SK-N-SH (cell line): Measurements from ENCODE around the gene HNRNPA1. TPM values are rescaled to one million over a fixed set of nuclear protein-coding genes. Genes with fewer than 3 reads are reported as not detected.

Experiments used
- CTCF ChIA-PET: fragments of 300-600, 350-600 bp; formaldehyde crosslinking; extraction: SDS; loops from one replicate; lab custom pipeline; 2021; lab: Yijun Ruan, JAX
- POLR2A ChIA-PET: fragments of 350-600 bp; sonication (Branson Sonifier 250); formaldehyde crosslinking; extraction: SDS; loops from one replicate; lab custom pipeline; 2020; ENCODE audit warnings: antibody characterized with exemption, inconsistent platforms; lab: Yijun Ruan, JAX
- DNase-seq: peaks from one replicate; pipeline ENCODE4 v3.0.0; 2012
- H2AFZ ChIP-seq: fragments of 200-600 bp; sonication (generic); 2 replicates; pipeline ENCODE4 v1.8.1; 2016; ENCODE audit warnings: antibody characterized with exemption, mild to moderate bottlenecking, low read depth
- H3F3A ChIP-seq: fragments of 200-600 bp; sonication (generic); replicated peaks from 2 replicates; pipeline ENCODE3; 2016; ENCODE audit warnings: antibody characterized with exemption, mild to moderate bottlenecking; ENCODE audit not compliant: insufficient read depth
- H3K27ac ChIP-seq, 2 experiments: fragments of 200-500 bp in 1 of 2; fragments of 200-600 bp in 1 of 2; sonication (Bioruptor generic) in 1 of 2; sonication (generic), shearing (Covaris generic) in 1 of 2; 2 replicates each; pipeline versions ENCODE4 v1.5.1 to v1.6.1; 2014 to 2016; ENCODE audit warnings: low read depth in 2 of 2, inconsistent platforms in 1 of 2, low read length in 1 of 2, mild to moderate bottlenecking in 1 of 2, mixed read lengths in 1 of 2
- H3K27me3 ChIP-seq: fragments of 200-600 bp; sonication (generic), shearing (Covaris generic); 2 replicates; pipeline ENCODE4 v1.6.1; 2016; ENCODE audit warnings: mixed run types; ENCODE audit not compliant: insufficient read depth
- H3K36me3 ChIP-seq, 2 experiments: fragments of 200-500 bp in 1 of 2; fragments of 200-600 bp in 1 of 2; sonication (Bioruptor generic) in 1 of 2; sonication (generic) in 1 of 2; replicated peaks in 1 of 2; 2 replicates each; pipeline versions ENCODE3 to v1.5.1; 2014 to 2016; ENCODE audit warnings: low read length in 1 of 2, mild to moderate bottlenecking in 1 of 2; ENCODE audit not compliant: insufficient read depth in 2 of 2, control insufficient read depth in 1 of 2
- H3K4me1 ChIP-seq, 2 experiments: fragments of 200-500 bp in 1 of 2; fragments of 200-600 bp in 1 of 2; sonication (Bioruptor generic) in 1 of 2; sonication (generic), shearing (Covaris generic) in 1 of 2; 2 replicates each; pipeline versions ENCODE4 v1.5.1 to v1.6.1; 2014 to 2016; ENCODE audit warnings: low read depth in 1 of 2, low read length in 1 of 2, mixed run types in 1 of 2; ENCODE audit not compliant: insufficient read depth in 2 of 2, control insufficient read depth in 1 of 2
- H3K4me2 ChIP-seq: fragments of 200-600 bp; sonication (generic), shearing (Covaris generic); 2 replicates; pipeline ENCODE4 v1.6.1; 2017; ENCODE audit warnings: mixed run types
- H3K4me3 ChIP-seq, 2 experiments: fragments of 200-500 bp in 1 of 2; fragments of 200-600 bp in 1 of 2; sonication (Bioruptor generic) in 1 of 2; sonication (generic), shearing (Covaris generic) in 1 of 2; 2 replicates each; pipeline versions ENCODE4 v1.5.1 to v1.8.1; 2014 to 2016; ENCODE audit warnings: low read depth in 2 of 2, inconsistent platforms in 1 of 2, low read length in 1 of 2, mild to moderate bottlenecking in 1 of 2, mixed read lengths in 1 of 2, moderate library complexity in 1 of 2
- H3K79me2 ChIP-seq: fragments of 200-600 bp; sonication (generic); 2 replicates; pipeline ENCODE4 v1.8.1; 2017; ENCODE audit warnings: mild to moderate bottlenecking; ENCODE audit not compliant: insufficient read depth
- H3K9ac ChIP-seq: fragments of 200-600 bp; sonication (generic); 2 replicates; pipeline ENCODE4 v1.6.1; 2017; ENCODE audit warnings: mixed run types
- H3K9me2 ChIP-seq: fragments of 200-600 bp; sonication (generic); 2 replicates; pipeline ENCODE4 v1.6.1; 2017; ENCODE audit warnings: mixed run types
- H3K9me3 ChIP-seq: fragments of 200-600 bp; sonication (generic); 2 replicates; pipeline ENCODE4 v1.6.1; 2017; ENCODE audit warnings: mixed run types, mild to moderate bottlenecking, moderate library complexity
- H4K20me1 ChIP-seq: fragments of 200-600 bp; sonication (generic); 2 replicates; pipeline ENCODE4 v1.6.1; 2017; ENCODE audit warnings: mild to moderate bottlenecking, mixed run types; ENCODE audit not compliant: insufficient read depth
- EP300 ChIP-seq, 2 experiments: IDR thresholded peaks; 2 replicates each; pipeline versions ENCODE4 v1.4.0 to v1.6.1; 2012; ENCODE audit warnings: borderline replicate concordance in 1 of 2, low read depth in 1 of 2, low read length in 1 of 2
- MEF2A ChIP-seq: IDR thresholded peaks from 2 replicates; pipeline ENCODE4 v1.4.0; 2012; ENCODE audit warnings: low read depth, borderline replicate concordance
- NRF1 ChIP-seq: IDR thresholded peaks from 2 replicates; pipeline ENCODE4 v1.6.1; 2012; ENCODE audit warnings: low read depth, mild to moderate bottlenecking, low read length
- POLR2AphosphoS5 ChIP-seq: IDR thresholded peaks from 2 replicates; pipeline ENCODE4 v1.6.1; 2012; ENCODE audit warnings: low read depth, low read length
- SIN3A ChIP-seq: IDR thresholded peaks from 2 replicates; pipeline ENCODE4 v1.6.1; 2012; ENCODE audit warnings: low read depth, mild to moderate bottlenecking, low read length, moderate library complexity, borderline replicate concordance
- TCF12 ChIP-seq: IDR thresholded peaks from 2 replicates; pipeline ENCODE4 v1.4.0; 2012
- WGBS: methylation state at CpG from one replicate; pipeline ENCODE4 v1.1.6; 2017; ENCODE audit warnings: low lambda C conversion rate; 5-methylcytosine and 5-hydroxymethylcytosine counted together
- polyA plus RNA-seq, 3 experiments: library from polyadenylated mRNA; depleted of rRNA; stranded (reverse); fragments of >200 nt; gene quantifications; 2 replicates each; pipeline ENCODE4 v1.2.3, GENCODE V29; 2012
- TF ChIP-seq, protein P1 (sequence below): fragments of 150-350 bp; IDR thresholded peaks from 2 replicates; pipeline ENCODE4 v1.6.1; 2016; ENCODE audit warnings: mild to moderate bottlenecking, low read depth, low read length
- TF ChIP-seq, protein P2 (sequence below): IDR thresholded peaks from 2 replicates; pipeline ENCODE4; 2012

The HNRNPA1 gene
- polyA plus RNA-seq, 1 of the 3 experiments (the other 2 are of a cell fraction) = 773 TPM

DNA sequence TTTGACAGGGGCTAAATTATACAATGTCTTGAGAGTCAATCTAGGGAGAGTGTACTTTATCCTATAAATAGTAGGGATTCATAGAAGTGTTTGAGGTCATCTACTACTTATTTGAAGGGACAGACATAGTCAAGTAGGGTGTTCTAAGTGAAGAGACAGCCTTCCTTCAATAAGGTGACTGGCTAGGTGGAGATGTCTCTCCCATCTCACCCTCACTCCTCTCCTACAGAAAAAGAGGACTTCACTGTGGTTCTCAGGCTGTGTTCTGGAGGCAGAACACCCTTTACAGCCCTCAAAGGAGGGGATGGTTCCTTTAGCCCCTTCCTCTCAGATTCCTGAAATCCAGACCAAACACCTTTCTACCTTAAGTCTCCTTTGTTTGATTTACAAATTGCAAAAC is 23.1 kb downstream of the HNRNPA1 start:
- no peaks in the 10 kb centered on the region; the same call in 1 of the 2 replicates for H3K27me3 ChIP-seq
- CTCF ChIA-PET = interaction anchor here (1.1 kb wide), 1 partner anchor 89 kb away, joined by 3 read pairs; no protein-coding TSS in a partner anchor
- DNase-seq = no peak
- no peaks in the 10 kb centered on the region for H4K20me1 ChIP-seq
- no peaks in the 10 kb centered on the region for H3K9me2 ChIP-seq
- POLR2A ChIA-PET = no interaction called here
- no peak for TF ChIP-seq EP300 (IDR thresholded peaks at IDR 0.05; ENCODE audit: borderline replicate concordance in 1 of 2, low read depth in 1 of 2, low read length in 1 of 2)
- no peak for TF ChIP-seq NRF1
- no peak overlapping the region for H2AFZ ChIP-seq
- H3K9me3 ChIP-seq = no peaks in the 10 kb centered on the region
- H3K79me2 ChIP-seq = no peaks in the 10 kb centered on the region
- H3K4me3 ChIP-seq = no peak overlapping the region
- H3F3A ChIP-seq = peaks cover 3% of the 10 kb centered on the region
- no peaks in the 10 kb centered on the region for H3K36me3 ChIP-seq
- H3K4me2 ChIP-seq = no peak overlapping the region
- peaks cover 0 to 17% of the 10 kb centered on the region in 2 experiments; a peak in 1 of 4 replicates for H3K4me1 ChIP-seq
- H3K9ac ChIP-seq = no peak overlapping the region
- no peak overlapping the region for H3K27ac ChIP-seq

DNA sequence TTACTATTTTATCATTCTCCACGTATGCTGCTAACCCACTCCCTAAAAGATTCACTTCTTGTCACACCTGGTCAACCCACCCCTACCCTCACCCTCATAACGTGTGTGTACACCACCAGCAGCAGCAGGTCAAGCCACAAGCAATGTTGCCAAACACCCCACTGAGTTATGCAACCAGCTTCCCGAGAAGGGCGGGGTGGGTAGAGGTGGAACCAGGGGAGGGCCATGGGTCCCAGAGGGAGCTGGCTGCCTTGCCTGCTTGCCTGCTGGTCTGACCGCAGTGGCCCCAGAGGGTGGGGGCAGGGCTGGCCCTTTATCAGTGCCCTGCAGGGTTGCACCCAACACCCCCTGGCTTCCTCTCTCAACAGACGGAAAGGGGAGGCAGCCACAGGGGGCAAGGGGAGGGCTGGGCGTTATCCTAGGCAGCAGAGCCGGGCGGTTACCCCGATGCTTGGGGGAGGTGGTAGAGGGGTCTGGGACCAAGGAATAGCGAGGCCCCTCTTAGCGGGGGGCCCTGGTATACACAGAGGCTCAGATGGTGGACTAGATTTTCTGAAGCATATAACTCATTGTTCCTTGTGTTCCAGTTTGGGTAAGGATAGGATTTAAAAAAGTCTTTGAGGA is 23.8 kb downstream of the HNRNPA1 start:
- no peaks in the 10 kb centered on the region for H3K9me2 ChIP-seq
- peaks cover 3% of the 10 kb centered on the region for H3F3A ChIP-seq
- H3K4me2 ChIP-seq = no peak overlapping the region
- 64% methylated on average over 12 of the region's 12 CpGs for WGBS
- no peaks in the 10 kb centered on the region; the same call in 1 of the 2 replicates for H3K27me3 ChIP-seq
- H4K20me1 ChIP-seq = no peaks in the 10 kb centered on the region
- H3K4me3 ChIP-seq = no peak overlapping the region
- no peaks in the 10 kb centered on the region for H3K79me2 ChIP-seq
- POLR2A ChIA-PET = no interaction called here
- H3K4me1 ChIP-seq = peaks cover 0 to 17% of the 10 kb centered on the region in 2 experiments; a peak in 1 of 4 replicates
- TF ChIP-seq SIN3A (no peak), EP300 (IDR thresholded peaks at IDR 0.05; ENCODE audit: borderline replicate concordance in 1 of 2, low read depth in 1 of 2, low read length in 1 of 2) (no peak)
- no peaks in the 10 kb centered on the region for H3K36me3 ChIP-seq
- no peak overlapping the region for H3K27ac ChIP-seq
- H3K9me3 ChIP-seq = no peaks in the 10 kb centered on the region
- no peak overlapping the region for H2AFZ ChIP-seq
- CTCF ChIA-PET = interaction anchor here (1.1 kb wide), 1 partner anchor 90 kb away, joined by 3 read pairs; no protein-coding TSS in a partner anchor
- no peak for DNase-seq
- no peak overlapping the region for H3K9ac ChIP-seq

DNA sequence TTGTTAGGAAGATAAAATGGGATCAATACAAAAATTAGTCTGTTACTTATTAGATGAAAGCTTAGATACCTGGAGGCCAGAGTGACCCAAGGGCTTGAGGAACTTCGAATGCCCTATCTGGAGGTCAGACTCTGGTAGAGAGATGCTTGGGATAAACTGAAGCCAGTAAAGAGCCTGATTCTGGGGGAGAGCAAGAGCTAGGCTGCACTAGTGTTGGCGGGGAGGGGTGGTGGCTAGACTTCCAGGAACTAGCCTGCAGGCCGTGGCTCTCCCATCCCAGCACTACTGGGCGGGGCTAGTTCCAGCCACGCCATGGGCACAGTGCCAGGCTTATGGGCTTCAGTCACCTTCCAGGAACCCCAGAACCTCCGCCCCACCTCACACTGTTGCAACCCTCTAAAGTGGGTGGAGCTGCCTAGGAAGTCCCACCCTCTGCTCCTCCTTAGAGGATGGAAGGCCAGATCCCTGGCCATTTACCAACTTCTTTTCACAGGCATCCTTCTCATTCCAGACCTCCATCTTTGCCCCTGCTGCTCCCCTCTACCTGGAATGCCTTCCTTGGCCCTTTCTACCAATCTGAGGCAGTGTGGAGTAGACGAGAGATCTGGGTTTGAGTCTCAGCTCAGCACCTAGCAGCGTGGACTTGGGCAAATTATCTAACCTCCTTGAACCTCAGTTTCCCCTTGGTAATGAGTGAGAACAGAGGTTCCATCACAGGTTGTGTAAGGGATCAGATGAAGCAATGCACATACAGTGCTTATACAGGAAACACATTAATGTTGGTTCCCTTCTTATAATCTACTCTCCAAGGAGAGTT is 26.6 kb downstream of the HNRNPA1 start:
- peak; percentile 59 for DNase-seq
- Histone ChIP-seq H4K20me1 (no peaks in the 10 kb centered on the region), H3K4me2 (no peak overlapping the region), H3K36me3 (no peaks in the 10 kb centered on the region), H3K4me3 (no peak overlapping the region), H3K9me3 (no peaks in the 10 kb centered on the region), H3F3A (no peaks in the 10 kb centered on the region), H3K27me3 (no peaks in the 10 kb centered on the region; the same call in 1 of the 2 replicates), H3K27ac (no peak overlapping the region), H3K9me2 (no peaks in the 10 kb centered on the region), H3K79me2 (no peaks in the 10 kb centered on the region), H3K4me1 (peaks cover 0 to 7% of the 10 kb centered on the region in 2 experiments; a peak in 1 of 4 replicates), H2AFZ (no peak overlapping the region), H3K9ac (no peak overlapping the region)
- ChIA-PET CTCF (interaction anchor here (0.6 to 1.9 kb wide), 12 partner anchors 13 to 630 kb away, joined by 3 to 13 read pairs (median 4); partner anchors contain the start of genes CBX5 and HOXC10), POLR2A (interaction anchor here (1.3 to 1.6 kb wide), 2 partner anchors 11 to 28 kb away, joined by 3 to 4 read pairs; no protein-coding TSS in a partner anchor)
- TF ChIP-seq SIN3A (no peak), MEF2A (no peak), POLR2AphosphoS5 (no peak), TCF12 (no peak)
- TF ChIP-seq, protein P1, sequence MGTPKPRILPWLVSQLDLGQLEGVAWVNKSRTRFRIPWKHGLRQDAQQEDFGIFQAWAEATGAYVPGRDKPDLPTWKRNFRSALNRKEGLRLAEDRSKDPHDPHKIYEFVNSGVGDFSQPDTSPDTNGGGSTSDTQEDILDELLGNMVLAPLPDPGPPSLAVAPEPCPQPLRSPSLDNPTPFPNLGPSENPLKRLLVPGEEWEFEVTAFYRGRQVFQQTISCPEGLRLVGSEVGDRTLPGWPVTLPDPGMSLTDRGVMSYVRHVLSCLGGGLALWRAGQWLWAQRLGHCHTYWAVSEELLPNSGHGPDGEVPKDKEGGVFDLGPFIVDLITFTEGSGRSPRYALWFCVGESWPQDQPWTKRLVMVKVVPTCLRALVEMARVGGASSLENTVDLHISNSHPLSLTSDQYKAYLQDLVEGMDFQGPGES = no peak
- TF ChIP-seq, protein P2, sequence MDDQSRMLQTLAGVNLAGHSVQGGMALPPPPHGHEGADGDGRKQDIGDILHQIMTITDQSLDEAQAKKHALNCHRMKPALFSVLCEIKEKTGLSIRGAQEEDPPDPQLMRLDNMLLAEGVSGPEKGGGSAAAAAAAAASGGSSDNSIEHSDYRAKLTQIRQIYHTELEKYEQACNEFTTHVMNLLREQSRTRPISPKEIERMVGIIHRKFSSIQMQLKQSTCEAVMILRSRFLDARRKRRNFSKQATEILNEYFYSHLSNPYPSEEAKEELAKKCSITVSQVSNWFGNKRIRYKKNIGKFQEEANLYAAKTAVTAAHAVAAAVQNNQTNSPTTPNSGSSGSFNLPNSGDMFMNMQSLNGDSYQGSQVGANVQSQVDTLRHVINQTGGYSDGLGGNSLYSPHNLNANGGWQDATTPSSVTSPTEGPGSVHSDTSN = no peak
- 52% methylated on average over 7 of the region's 8 CpGs for whole genome bisulfite sequencing
